22Rv1 (cell line): Measurements from ENCODE around the gene RFX3.

Experiments used
- H3K27ac ChIP-seq: fragments of 450-650 bp; 2 replicates; pipeline ENCODE4 v1.5.1; 2017
- CTCF ChIP-seq: fragments of 450-650 bp; IDR thresholded peaks from 2 replicates; pipeline ENCODE4 v1.5.1; 2017; ENCODE audit warnings: mild to moderate bottlenecking
- ZFX ChIP-seq: fragments of 450-650 bp; IDR thresholded peaks from 2 replicates; pipeline ENCODE4 v1.6.1; 2017; ENCODE audit warnings: antibody characterized with exemption, borderline replicate concordance

Gene RFX3

GRCh38 chr9:3360245-3360644 lies 165.6 kb downstream of the RFX3 start:
- TF ChIP-seq CTCF = no peak
- TF ChIP-seq ZFX = no peak
- H3K27ac ChIP-seq = peak overlapping the region; percentile 55

- TF ChIP-seq CTCF = no peak
- TF ChIP-seq ZFX = no peak
- peak overlapping the region; percentile 55 for H3K27ac ChIP-seq
Observed at GRCh38 chr9:3359778-3360177, 166.0 kb downstream of the RFX3 start.

GRCh38 chr9:3359048-3359692 lies 166.6 kb downstream of the RFX3 start:
- peak overlapping the region; percentile 55 for H3K27ac ChIP-seq
- no peak for TF ChIP-seq CTCF

GRCh38 chr9:3348169-3348568 lies 177.6 kb downstream of the RFX3 start:
- no peak for TF ChIP-seq ZFX
- TF ChIP-seq CTCF = no peak
- no peak overlapping the region for H3K27ac ChIP-seq

- no peak overlapping the region for H3K27ac ChIP-seq
- no peak for TF ChIP-seq ZFX
Observed at GRCh38 chr9:3346549-3346948, 179.3 kb downstream of the RFX3 start.

- TF ChIP-seq CTCF (no peak), ZFX (no peak)
- no peak overlapping the region for H3K27ac ChIP-seq
Observed at GRCh38 chr9:3343671-3344070, 182.1 kb downstream of the RFX3 start.

GRCh38 chr9:3342159-3342777 lies 183.5 kb downstream of the RFX3 start:
- TF ChIP-seq ZFX = no peak
- TF ChIP-seq CTCF = no peak
- no peak overlapping the region for H3K27ac ChIP-seq
